NCI-H526 (cell line): Measurements from ENCODE around the gene IL4R.

ENCODE experiments used
- DNase-seq, 2 experiments: peaks; one replicate each; lab custom pipeline; 2025; lab: John Stamatoyannopoulos, UW

The IL4R gene

DNA sequence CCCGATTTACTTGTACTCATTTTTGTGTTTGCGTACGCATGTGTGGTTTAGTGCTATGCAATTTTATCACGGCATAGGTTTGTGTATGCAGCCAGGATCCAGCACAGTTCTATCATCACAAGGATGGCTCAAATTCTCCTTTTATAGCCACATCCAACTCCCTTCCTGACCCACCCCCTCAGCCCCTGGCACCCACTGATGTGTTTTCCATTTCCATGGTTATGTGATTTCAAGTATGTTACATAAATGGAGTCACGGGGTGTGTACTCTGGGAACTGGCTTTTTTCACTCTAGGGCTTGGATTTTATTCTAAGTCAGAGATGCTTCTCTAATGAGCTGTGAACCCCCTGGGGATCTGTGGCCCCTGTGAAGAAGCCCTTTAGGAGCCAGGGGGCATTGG is 16.8 kb downstream of the IL4R start:
- DNase-seq: no peak

DNA sequence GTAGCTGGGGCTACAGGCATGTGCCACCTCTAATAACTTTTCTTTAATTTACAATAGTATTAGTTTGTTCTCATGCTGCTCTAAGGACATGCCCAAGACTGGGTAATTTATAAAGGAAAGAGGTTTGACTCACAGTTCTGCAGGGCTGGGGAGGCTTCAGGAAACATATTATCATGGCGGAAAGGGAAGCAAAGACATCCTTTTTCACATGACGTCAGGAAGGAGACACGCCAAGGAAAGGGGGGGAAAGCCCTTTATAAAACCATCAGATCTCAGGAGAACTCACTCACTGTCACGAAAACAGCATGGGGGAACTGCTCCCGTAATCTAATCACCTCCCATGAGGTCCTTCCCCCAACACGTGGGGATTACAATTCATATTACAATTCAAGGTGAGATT is 18.3 kb downstream of the IL4R start:
- DNase-seq: no peak

- no peak for DNase-seq
These were observed 19.3 kb downstream of the IL4R start for GRCh38 chr16:27333104-27333503.

- no peak for DNase-seq
These were observed 19.8 kb downstream of the IL4R start for GRCh38 chr16:27333549-27333948.

GRCh38 chr16:27334192-27334764 is 20.5 kb downstream of the IL4R start:
- no peak for DNase-seq

GRCh38 chr16:27334838-27335237 is 21.1 kb downstream of the IL4R start:
- DNase-seq: no peak

- DNase-seq: no peak
These were observed 21.7 kb downstream of the IL4R start for GRCh38 chr16:27335349-27336053.

DNA sequence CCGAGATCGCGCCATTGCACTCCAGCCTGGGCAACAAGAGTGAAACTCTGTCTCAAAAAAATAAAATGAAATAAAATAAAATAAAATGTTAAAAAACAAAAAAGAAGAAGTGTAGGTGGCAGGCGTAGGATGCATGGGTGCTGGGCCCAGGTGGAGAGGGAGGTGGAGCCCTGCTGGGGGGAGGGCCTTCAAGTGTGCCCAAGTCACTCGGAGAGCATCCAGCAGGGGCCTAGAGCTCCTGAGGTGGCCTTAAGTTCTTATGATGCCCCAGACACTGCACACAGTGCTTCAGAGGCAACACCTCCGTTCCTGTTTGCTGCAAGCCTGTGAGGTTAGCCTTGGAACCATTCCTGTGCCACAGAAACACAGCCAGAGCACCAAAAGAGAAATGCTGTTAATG is 23.2 kb downstream of the IL4R start:
- DNase-seq: no peak

GRCh38 chr16:27339180-27339579 is 25.4 kb downstream of the IL4R start:
- no peak for DNase-seq

DNA sequence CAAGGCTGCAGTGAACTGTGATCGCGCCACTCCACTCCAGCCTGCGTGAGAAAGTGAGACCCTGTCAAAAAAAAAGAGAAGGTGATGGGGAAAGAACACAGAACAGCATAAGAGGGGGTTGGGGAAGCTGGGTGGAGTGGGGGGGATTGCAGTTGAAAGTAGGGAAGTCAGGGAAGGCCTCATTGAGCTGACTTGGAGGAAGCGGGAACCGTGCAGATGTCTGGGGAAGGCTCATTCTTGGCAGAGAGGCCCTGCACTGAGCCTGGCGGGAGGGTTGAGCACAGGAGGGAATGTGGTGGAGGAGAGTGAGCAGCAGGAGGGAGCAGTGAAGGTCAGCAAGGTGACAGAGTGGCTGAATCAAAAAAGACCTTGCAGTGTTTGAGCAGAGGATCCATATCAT is 26.9 kb downstream of the IL4R start:
- no peak for DNase-seq

- DNase-seq: no peak
These were observed 27.8 kb downstream of the IL4R start for GRCh38 chr16:27341549-27341948.

DNA sequence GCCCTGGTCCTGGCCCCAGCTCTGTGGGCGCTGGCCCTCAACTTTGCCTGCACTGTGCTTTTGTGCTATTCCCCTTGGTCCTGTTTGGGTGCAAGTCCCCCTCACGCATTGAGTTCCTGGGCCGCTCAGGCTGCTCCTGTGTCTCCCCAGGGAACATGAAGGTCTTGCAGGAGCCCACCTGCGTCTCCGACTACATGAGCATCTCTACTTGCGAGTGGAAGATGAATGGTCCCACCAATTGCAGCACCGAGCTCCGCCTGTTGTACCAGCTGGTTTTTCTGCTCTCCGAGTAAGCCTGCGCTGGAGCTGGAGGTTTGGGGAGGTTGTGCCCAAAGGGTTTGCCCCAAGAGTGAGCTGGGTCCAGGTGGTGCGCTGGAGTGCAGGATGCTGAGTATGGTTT is 28.2 kb downstream of the IL4R start:
- DNase-seq: no peak

DNA sequence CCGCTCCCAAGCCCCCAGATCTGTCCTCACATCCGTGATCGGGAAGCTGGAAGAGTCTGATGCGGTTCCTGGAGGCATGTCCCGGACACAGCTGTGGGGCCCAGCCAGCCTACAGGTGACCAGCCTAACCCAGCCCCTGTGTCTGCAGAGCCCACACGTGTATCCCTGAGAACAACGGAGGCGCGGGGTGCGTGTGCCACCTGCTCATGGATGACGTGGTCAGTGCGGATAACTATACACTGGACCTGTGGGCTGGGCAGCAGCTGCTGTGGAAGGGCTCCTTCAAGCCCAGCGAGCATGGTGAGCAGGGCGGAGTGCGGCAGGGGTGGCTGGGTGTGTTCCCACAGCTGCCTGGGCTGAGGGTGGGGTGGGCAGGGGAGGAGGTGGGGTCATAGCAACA is 30.9 kb downstream of the IL4R start:
- DNase-seq: no peak

DNA sequence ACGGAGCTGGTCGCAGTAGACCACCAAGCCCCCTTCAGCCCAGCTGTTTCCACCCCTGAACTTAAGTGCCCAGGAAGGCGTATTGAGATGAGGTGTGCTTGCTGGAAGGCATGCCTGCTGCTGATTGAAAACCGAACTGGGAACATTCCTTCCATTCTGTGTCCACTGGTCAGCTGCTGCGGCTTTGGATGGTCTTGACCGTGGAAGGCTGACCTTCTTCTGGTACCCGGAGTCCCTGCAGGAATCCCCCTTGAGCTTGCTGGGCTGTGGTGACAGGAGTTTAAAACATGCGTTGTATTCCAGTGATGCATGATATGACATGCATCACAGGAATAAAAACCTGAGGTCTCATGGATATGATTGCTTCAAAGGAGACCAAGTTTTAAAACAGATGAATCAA is 31.4 kb downstream of the IL4R start:
- no peak for DNase-seq

DNA sequence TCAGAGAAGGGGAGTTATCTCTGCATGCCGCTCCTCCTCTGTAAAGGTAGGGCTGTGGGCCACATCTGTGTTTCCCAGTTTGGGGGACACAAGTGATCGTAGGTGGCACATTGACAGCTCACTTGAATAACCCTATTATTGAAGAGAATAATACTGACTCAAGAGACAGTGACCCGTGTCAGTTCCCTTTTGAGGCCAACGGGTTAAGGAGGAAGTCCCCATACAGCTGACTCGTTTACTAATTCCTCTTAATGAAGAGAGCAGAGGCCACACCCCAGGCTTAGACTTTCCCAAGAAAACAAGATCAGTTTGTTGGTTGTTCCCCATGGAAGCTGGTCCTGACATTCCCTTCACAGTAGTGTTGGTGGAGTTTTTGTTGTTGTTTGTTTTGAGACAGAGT is 33.0 kb downstream of the IL4R start:
- DNase-seq: no peak

DNA sequence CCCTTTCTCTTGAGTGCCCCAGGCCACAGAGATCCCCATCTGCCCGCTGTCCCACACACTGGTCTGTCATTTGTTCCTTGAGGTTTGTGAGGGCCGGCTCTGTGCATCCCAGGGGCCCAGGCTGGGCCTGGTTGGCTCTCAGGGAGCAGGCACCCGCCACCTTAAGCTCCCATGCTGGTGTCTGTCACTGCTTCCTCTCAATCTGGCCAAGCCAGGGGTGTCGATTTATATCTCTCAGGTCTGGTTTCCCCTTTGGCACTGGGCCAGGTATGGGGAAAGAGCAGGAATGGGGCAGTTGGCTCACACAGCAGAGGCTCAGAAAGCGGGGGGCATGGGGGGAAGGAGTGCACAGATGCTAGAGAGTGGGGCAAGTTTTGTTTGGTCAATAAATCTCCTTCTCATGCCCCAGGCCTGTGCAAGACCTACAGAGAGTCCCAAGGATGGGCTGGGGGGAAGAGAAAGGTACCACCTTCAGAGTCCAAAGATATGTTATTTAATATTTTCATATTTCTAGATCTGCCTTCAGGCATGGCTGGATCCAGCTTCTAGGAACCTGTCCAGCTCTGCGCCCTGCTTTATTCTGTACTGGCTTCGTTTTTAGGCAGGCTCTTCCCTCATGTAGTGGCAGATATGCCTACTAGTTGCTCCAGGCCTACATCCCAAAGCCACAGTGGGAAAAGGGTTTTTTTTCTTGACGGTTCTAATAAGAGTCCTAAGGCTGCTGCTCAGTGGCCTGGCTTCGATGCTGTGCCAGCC is 34.3 kb downstream of the IL4R start:
- no peak for DNase-seq

DNA sequence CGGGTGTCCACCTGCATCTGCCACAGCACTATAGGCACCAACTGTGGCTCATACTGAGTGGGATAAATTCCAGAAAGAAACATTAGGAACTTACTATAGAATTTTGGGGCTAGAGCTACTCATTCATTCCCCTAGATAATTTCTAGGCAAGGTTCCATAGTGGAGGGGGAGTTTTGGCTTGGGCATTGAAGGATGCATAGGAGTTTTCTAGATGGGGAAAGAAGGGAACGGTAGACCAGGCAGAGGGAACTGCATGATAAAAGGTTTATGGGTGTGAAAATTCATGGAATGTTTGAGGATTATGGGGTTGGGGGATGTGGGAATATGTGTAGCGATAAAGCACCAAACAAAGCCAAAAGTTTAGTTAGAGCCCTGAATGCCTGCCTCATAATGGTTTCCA is 35.5 kb downstream of the IL4R start:
- DNase-seq: no peak

DNA sequence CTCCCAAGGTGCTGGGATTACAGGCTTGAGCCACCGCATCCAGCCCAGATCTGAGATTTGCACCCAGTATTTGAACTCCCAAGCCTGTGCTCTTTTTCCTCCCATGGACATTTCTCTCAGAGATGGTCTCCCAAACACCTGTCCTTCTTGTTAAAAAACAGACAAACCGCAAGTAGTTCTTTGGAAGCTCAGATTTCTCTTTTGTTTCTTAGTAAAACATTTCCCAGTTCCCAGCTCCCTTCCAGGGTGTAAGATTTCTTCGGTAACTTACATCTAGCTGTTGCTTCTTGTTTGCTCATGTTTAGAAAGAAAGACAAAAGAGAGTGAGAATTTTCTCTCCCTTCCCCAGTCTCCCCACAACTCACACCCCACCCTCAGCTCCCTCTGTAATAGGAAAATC is 36.2 kb downstream of the IL4R start:
- no peak for DNase-seq

GRCh38 chr16:27351989-27352388 is 38.2 kb downstream of the IL4R start:
- no peak for DNase-seq

DNA sequence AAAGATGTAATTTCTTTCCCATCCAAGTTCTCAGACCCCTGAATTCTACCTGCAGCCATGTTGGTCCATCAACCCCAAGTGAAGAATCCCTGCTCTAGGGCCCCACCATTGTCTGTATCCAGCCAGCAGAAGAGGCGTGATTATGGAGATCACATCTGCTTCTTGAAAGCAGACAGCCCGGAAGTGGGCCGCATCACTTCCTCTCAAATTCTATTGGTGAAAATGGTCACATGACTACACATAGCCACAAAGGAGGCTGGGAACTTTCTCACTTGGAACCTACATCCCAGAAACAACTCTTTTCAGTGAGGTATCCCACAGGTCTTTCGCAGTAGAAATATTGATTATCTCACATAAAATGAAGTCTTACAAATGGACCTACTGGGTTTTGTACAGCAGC is 40.1 kb downstream of the IL4R start:
- no peak for DNase-seq

GRCh38 chr16:27355610-27356009 is 41.8 kb downstream of the IL4R start:
- peak in 1 of 2 experiments; percentile 16 for DNase-seq

DNA sequence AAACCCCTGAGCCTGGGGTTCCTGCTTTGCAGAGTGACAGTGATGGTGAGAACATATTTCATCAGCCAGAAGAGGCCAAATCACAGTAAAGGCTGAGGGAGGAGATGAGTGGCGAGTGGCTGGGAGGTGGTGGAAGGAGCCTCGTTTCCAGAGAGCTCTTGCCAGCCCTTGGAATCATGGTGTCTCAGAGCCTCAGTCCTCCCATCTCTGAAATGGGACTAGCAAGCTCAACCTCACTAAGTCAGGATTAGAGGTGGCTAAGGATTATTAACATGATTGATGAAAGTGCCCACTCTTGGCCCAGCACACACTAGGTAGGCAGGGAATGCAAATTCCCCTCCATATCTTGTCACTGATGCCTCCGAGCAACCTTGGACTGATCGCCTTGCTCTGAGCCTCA is 43.0 kb downstream of the IL4R start:
- DNase-seq: no peak

DNA sequence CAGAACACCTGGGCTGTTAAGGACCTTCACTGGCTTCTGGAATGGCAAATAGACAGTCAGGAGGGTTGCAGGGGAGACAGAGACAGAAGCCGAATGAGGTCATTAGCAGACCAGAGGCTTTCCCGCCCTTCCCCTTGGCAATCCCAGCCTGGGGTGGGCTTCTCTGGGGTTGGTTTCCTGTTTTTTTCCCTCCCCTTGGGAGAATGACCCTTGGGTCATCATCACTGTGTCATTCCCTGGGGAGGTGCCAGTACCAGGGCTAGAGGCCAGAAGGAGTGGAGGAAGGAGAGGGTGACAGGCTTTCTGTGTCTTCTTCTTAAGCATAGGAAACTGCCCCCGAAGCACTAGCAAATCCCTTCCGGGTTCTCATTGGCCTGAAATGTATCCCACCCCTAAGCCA is 45.3 kb downstream of the IL4R start:
- no peak for DNase-seq

DNA sequence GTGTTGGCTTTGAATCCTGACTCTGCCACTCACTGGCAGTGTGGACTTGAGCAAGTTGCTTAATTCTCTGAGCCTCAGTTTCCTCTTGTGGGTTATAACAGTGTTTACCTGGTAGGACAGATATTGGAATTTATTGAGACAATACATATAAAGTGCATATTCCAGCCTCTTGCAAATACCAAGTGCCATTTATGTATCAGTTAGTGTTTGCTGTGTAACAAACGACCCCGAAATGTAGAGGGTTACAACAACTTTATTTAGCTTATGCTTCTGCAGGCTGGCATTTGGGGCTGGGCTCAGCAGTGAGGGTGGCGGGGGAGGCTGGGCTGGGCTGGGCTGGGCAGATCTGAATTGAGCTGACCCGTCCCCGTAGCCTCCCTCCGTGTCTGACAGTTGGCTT is 45.8 kb downstream of the IL4R start:
- DNase-seq: no peak
